DMS 273 (cell line): ENCODE data around the gene WNK1.
"Not testable (repeated sequence)": the region's sequence is repeated elsewhere in the genome, so short reads cannot be mapped to it uniquely, and the experiment has no call there.

Experiments
- DNase-seq: peaks from one replicate; lab custom pipeline; 2025; ENCODE audit not compliant: unreplicated experiment; lab: John Stamatoyannopoulos, UW

WNK1 gene

DNA sequence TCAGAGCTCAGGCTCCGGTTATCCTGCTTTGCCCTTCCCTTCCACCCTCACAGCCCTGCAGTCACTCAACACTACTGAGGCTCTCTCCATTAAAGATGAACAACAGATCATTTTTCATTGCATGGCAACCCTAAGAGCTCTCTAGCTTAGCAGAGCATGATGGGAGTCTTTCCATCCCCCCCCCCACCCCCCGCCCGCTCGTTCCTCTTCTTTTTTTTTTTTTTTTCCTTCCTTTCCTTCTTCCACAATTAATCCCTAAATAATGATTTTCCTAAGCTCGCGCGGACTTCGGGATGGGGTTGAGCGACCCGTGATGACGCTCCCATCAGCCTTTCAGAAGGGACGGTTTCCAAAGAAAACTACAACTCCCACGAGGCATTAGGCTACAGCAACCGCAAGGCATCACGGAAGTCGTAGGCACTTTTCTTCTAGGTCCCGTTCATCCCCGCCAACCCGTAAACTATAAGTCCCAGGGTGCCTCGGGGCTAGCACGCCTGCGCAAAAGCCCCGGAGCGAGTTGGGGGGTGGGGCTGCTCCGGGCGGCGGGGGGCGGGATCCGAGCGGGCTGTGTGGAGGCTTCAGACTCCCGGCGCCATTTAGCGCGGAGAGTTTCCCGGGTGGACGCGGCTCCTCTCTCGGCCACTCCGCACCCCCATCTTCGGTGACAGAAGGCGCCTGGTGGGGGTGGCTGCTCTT is at the start of gene WNK1:
Gene WNK1 (plus strand): TSS at position 581 of the 696 bp plus-strand sequence. CDS start 987 bp downstream, outside the sequence.
- DNase-seq = peak; percentile 98

DNA sequence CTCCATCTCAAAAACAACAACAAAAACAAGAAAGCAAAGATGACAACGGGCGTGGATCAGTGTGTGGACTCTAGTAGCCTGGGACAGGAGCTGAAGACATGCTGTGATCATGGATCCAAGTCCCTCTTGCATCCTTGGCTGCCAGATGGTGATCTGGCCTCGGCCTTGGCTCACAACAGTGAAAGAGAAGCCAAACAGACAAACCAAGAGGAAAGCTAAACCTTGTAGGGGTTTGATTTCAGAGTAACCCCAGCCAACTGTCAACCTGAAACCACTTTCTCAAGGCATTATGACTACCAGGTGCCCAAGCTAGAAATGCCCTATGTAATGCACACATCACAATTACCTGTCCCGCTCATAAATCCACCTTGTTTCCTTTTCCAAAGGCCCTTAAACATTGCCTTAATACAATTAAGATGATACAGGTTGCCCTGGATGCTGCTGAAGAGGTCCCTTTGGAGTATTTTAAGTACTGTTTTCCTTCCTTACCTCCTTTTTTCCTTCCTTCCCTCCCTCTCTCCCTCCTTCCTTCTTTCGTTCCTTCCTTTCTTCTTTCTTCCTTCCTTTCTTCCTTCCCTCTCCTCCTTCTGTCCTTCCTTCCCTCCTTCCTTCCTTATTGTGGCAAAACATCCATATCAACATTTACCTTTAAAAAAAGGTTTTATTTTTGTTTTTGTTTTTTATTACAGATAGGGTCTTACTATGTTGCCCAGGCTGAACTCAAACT is 47.7 kb upstream of the WNK1 start:
- peak; percentile 45 for DNase-seq

DNA sequence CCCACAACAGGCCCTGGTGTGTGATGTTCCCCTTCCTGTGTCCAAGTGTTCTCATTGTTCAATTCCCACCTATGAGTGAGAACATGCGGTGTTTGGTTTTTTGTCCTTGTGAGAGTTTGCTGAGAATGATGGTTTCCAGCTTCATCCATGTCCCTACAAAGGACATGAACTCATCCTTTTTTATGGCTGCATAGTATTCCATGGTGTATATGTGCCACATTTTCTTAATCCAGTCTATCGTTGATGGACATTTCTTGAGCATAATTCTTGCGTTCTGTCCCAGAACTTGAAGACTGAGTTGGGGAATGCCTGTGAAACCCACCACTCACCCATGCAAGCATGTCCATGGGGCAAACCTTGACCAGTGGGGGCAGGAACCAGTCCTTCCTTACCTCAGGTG is 44.3 kb upstream of the WNK1 start:
- DNase-seq = not testable (repeated sequence)

DNA sequence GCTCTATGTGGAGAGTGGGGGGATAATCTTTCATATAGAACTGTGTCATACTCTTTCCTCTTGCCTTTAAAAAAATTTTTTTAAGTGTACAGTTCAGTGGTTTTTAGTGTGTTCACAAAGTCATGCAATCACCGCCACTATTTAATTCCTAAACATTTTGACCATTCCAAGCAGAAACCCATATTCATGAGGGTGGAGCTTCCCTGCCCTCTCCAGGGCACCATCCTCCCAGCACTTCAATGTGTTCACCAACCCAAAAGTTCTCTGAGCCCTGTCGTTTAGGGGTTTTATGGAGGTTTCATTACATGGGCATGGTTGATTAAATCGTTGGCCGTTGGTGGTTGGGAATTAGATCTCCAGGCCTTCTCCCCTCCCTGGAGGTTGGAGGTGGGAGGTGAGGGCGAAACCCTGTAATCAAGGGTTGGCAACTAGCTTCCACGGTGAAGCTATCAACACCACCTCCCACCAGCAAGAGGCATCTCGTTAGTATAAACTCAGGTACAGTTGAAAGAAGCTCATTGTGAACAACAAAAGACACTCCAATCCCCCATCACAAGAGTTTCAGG is 42.8 kb upstream of the WNK1 start:
- no peak for DNase-seq

DNA sequence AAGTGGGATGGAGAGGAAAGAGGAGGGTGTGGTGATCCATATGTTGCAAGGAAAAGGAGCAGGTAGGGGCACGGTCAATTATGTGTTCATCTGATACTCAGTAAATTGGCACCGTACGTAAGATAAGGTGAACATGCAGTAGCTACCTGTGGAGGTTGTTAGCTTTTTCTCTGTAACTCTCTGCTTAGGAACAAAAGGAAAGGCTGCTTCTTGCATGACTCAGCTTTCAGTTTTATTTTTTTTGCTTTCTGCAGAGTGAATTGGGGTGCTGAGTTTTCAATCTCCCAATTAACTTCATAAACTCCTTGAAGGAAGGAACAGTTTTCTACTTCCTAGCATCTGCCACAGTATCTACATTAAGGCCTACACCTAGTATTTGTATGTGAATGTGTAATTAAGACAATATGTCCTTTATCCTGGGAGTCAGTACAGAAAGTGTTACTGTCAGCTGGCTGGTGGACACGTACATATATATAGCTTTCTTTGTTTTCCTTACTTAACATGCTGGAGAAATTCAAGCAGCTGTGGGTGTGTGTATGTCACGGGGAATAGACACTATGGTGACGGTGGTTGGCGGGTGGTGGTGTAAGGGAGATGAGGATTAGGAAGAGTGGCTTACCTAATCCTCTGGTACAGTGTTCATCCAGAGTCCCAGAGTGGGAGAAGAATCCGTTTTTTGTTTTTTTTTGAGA is 40.1 kb upstream of the WNK1 start:
- no peak for DNase-seq

DNA sequence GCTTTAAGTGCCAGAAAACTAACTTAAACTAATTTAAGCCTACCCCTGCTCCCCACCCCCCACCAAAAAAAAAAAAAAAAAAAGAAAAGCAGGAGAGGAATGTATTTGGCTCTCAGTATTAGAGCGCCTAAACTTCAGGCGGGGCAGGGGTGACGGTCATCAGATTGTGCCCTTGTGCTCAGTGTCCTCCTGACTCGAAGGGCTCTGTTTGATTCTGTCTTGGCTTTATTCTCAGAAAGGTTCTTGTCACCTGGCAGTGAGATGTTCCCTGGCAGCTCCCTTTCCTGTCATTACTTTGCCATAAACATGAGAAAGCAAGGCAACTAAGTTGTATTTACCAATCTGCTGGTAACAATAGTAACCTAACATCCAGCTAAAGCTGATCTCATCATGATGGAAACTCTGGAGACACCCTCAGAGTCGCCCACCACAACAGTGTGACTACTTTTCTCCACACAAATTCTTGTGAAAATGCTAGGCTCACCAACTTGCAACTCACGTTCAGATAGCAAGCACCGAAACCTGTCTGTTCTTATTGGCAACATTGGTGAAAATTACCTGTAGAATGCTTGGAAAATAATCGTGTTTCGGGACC is 39.0 kb upstream of the WNK1 start:
- no peak for DNase-seq

DNA sequence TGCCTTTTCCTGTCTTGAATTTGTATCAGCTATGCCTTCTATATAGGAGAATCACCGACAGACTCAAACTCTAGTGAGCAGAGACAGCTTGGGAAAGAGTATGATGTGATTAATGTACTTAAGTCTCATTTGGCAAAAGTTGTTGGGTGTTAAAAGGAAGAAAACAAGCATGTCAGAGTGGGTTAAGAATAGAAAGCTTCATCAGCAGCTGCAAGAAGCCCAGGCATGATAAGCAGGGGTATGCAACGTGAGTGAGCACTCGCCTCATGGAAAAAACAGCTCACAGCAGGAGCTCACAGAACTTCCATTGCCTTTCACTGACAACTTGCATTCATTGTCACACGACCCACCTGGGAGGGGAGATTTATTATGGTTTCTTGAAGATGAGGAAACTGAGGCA is 35.9 kb upstream of the WNK1 start:
- no peak for DNase-seq

DNA sequence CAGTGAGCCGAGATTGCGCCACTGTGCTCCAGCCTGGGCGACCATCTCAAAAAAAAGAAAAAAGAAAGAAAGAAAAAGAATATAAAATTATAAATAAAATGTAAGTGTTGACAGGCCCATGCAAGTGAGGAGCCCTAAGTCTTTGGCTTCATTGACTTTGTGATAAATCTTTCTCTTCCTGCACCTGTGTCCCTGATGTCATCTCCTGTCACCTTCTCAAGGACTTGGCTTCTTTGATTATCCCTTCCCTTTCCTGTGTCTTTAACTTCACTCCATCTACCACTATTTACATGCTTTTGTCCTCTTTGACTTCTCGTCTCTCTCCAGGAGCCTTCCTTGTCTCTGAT is 33.6 kb upstream of the WNK1 start:
- no peak for DNase-seq

DNA sequence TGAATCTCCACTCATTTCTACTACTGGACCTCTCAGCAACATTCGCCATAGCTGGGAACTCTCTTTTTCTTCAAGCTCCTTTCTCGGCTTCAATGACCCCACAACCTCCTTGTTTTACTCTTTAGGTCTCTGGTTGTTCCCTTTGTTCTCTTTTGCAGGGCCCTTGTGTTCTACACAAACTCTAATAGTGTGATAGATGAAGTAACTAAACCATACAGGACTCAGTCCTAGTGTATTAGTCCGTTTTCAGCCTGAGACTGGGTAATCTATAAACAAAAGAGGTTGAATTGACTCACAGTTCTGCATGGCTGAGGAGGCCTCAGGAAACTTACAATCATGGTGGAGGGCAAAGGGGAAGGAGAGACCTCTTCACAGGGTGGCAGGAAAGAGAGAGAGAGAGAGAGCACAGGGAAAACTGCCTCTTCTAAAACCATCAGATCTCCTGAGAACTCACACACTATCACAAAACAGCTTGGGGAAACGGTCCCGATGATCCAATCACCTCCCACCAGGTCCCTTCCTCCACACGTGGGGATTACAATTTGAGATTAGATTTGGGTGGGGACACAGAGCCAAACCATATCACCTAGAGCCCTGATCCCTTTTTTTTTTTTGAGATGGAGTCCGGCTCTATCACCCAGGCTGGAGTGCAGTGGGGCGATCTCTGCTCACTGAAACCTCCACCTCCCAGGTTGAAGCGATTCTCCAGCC is 32.0 kb upstream of the WNK1 start:
- DNase-seq = no peak

DNA sequence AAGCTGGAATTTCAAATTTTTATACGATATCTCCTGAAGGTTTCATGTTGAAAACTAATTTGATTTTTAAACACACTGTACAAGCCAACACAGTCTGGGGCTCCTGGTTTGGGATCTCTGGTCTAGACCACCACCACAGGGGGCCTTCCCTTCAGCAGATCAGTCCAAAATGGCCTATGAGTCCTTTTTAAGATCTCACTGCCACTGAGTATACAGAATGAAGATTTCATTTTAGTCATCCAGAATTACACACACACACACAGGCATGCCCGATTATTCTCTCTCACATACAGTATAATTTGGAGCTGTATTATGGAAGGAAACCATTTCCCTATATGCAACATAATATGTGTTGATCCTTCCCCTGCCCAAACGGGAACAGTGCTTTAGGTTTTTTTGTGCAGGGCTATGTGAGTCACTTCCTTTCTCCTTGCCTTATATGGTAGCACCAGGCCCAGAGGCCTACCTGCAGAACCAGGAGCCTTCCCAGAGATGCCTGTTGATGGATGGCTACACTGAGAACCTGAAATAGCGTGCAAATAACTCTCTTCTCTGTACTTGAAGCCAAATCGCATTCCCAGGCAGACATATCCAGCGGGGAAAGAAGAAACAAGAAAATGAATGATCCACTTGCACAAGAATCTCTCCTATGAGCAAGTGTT is 28.1 kb upstream of the WNK1 start:
- no peak for DNase-seq

DNA sequence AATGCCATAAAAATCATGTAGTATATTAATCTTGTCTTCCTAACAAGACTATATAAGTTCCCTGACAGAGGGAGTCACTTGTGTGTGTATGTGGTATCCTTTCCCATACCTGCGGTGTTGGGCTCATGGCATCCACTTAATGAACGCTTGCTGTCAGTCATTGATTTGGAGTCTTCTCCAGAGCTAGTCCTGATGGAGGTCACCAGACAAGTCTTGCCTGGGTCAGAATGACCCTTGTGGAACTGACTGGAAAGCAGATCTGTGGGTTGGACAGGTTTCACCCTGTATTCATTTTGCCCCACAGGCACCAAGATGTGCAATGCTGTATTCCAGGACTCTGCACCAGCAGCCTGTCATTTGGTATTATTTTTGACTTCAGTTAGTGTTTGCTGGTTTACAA is 27.3 kb upstream of the WNK1 start:
- DNase-seq = no peak

DNA sequence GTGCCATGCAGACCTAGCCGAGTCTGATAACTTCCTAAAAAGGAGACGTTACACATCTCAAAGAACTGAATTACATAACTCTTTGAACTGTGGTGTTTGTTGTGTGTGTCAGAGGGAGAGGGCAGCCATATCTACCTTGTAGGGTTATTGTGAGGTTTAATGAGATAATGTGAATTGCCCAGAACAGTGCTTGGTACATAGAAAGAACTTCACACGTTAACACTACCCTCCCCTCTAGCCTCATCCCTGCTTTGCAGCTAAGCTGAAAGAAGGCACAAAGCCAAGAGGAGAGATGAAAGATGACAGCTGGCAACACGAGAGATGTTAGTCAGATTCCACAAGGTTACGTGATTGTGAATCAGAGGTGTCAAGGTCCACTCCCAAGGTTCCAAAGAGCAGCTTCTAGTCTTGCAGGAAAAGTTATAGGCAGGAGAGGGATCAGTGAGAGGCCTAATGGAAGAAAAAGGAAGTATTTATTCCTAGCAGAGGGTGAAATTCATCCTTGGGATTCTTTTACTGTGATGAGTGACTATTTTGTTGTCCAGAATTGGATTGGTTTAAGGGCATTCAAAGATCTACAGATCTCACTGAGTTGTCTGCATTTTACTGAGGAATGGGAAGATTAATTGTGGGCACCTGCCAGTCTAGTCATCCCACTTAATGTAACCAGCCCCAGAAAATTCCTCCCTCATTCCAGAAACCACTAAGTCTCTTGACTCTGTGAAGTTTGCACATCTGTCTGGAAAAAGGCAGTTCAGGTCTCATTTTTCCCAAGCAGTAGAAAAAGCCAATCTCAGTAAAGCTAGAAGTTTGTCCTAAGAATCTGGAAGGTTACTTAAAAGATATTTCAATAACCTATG is 25.9 kb upstream of the WNK1 start:
- peak; percentile 12 for DNase-seq

DNA sequence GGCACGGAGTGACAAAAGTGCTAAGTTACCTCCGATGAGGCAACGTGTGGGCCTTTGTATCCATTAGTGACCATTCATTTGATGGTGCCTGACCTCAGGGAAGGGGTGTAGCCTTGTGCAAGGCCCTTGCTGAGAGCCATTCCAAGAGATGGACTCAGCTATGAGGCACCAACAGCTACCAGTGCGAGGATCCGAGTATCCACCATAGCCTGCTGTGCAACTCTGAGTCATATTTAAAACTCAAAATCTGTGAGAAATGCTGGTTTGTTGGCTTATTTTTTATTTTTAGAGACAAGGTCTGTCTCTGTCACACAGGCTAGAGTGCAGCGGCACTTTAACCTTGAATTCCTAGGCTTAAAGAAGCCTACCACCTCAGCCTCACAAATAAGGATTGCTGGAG is 25.1 kb upstream of the WNK1 start:
- DNase-seq = no peak

DNA sequence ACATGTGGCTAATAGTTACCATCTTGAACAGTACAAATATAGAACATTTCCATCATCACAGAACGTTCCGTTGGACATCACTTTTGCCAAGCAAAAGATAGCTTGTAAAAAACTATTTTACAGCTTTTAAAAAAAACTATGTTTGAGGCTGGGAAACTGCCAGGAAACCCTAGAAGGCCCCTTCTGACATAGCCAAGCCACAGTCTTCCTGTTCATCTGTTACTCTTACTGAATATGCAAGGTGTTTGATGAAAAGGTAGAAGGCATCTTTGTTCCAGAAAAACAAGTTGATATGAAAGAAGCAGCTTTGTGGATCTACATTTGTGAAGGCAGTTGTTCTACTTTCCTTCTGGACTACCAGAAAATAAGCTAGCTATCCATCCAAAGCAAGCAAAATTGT is 23.6 kb upstream of the WNK1 start:
- no peak for DNase-seq

DNA sequence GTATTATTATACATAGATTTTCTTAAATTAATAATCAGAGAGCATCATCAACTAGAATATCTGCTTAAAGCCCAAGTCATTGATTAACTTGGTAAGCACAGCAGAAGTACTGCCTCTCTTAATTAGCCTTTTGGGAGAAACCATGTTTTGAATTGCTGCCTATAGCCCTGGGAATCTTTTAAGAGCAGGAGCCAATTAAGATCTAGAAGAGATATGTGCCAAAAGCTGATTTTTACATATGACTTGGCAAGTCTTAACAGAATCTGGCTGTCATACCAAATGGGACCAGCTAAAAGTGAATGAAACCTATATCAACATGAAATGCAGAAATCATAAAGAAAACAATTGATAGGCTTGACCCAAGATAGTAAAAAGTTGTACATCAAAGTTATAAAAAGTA is 23.2 kb upstream of the WNK1 start:
- no peak for DNase-seq

DNA sequence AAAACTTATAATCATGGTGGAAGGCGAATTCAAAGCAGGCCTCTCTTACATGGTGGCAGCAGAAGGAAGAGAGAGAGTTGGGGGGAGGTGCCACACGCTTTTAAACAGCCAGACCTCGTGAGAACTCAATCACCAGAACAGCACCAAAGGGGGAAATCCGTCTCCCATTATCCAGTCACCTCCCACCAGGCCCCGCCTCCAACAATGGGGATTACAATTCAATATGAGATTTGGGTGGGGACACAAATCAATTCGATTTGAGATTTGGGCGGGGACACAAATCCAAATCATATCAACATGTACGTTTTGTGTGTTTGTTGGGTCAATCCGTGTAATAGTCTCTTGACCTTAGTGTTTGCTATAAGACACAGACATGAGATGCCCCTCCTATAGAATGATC is 21.8 kb upstream of the WNK1 start:
- no peak for DNase-seq

DNA sequence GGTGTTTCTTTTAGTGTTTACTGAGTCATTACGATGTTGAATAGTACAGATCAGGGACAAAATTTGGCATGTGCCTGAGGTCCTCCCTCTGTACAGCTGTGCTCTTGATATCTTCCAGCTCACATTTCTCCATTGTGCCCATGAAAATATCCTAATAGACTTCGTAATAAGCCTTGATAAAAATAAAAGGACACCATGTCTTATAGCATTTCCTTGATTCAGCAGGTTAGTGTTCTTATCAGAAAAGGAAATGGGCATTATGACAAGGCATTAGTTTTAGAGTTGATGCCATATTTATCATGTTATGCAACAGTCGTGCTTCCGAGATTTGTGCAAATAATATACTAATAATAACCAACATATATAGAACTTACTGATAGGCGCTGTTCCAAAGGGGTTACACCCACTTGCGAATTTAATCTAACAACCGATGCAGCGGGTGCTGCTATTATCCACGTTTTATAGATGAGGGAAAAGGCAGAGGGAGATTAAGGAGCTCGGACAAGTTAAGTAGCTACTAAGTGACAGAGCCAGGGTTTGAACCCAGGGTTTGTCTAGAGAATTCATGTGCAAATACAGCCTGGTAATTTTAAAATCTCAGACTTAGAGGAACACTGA is 15.1 kb upstream of the WNK1 start:
- DNase-seq = no peak

DNA sequence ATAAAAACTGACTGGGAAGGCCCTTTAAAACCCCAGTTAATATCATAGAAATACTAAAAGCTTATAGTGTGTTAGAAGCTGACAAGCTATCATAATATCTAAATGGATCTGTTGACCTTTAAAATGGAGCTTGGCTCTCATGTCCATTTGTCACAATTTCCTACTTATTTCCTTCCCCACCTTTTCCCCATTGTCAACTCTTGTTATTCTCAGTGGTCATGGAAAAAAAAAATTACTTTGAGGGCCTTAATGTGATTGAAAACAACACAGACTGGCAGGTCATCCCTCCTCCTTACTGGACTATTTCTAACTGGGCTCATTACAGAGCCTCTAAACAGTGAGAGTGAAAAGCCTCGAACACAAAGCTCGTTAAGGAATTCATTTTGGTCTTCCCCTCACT is 13.7 kb upstream of the WNK1 start:
- no peak for DNase-seq

DNA sequence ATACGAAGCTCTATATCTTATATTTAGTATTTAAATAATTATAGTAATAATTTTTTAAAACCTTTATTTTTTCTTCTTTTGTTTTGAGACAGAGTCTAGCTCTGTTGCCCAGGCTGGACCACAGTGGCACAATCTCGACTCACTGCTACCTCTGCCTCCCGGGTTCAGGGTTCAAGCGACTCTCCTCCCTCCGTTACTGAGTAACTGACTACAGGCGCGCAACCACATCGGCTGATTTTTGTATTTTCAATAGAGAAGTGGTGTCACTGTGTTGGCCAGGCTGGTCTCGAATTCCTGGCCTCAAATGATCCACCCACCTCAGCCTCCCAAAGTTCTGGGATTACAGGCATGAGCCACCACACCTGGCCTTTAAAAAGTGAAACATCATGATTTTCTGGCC is 13.0 kb upstream of the WNK1 start:
- no peak for DNase-seq
